IMR-90 (cell line): ENCODE results near the gene UBASH3B. TPM values are rescaled to one million over a fixed set of nuclear protein-coding genes. Genes with fewer than 3 reads are reported as not detected.

Experiments
- ATAC-seq: fragments of 200-7000 bp; cut with Tn5 transposase; 2 replicates; pipeline ENCODE4 v1.9.1; 2020; ENCODE audit warnings: low read depth, mild to moderate bottlenecking, moderate library complexity
- BruUV-seq: library from RNA; stranded (reverse); fragments of 400-500 nt; replicated peaks from 2 replicates; lab custom pipeline; 2021; lab: Mats Ljungman, UMichigan
- CTCF ChIA-PET: fragments of 300-600 bp; formaldehyde crosslinking; extraction: SDS; loops from one replicate; lab custom pipeline; 2021; ENCODE audit warnings: antibody characterized with exemption; lab: Yijun Ruan, JAX
- POLR2A ChIA-PET: fragments of 300-600 bp; sonication (Branson Sonifier 250); formaldehyde crosslinking; loops from one replicate; lab custom pipeline; 2022; ENCODE audit warnings: antibody characterized with exemption; ENCODE audit not compliant: unreplicated experiment; lab: Charles Lee
- DNase-seq: peaks from one replicate; pipeline ENCODE4 v3.0.0; 2013
- H2AFZ ChIP-seq: replicated peaks from 2 replicates; pipeline ENCODE3; 2013; ENCODE audit warnings: low read length, mild to moderate bottlenecking; ENCODE audit not compliant: poor library complexity
- H2AK5ac ChIP-seq: 2 replicates; pipeline ENCODE4 v1.6.1; 2013; ENCODE audit warnings: low read depth, low read length, inconsistent platforms
- H2AK9ac ChIP-seq: replicated peaks from 2 replicates; pipeline ENCODE3; 2013; ENCODE audit warnings: mild to moderate bottlenecking, low read depth, low read length, moderate library complexity; ENCODE audit not compliant: poor library complexity
- H2BK120ac ChIP-seq: 2 replicates; pipeline ENCODE4 v1.6.1; 2013; ENCODE audit warnings: low read depth, low read length, inconsistent platforms
- H2BK15ac ChIP-seq: 3 replicates; pipeline ENCODE4 v1.6.1; 2013; ENCODE audit warnings: low read depth, low read length, inconsistent platforms
- H2BK20ac ChIP-seq: 2 replicates; pipeline ENCODE4 v1.6.1; 2013; ENCODE audit warnings: low read depth, mild to moderate bottlenecking, inconsistent platforms, low read length, moderate library complexity
- H2BK5ac ChIP-seq: 2 replicates; pipeline ENCODE4 v1.6.1; 2013; ENCODE audit warnings: mild to moderate bottlenecking, low read depth, low read length, inconsistent platforms; ENCODE audit not compliant: poor library complexity, severe bottlenecking
- H3K14ac ChIP-seq: replicated peaks from 2 replicates; pipeline ENCODE4 v1.6.1; 2013; ENCODE audit warnings: low read depth, low read length, inconsistent platforms
- H3K18ac ChIP-seq: 2 replicates; pipeline ENCODE4 v1.6.1; 2013; ENCODE audit warnings: low read depth, low read length, control low read depth
- H3K23ac ChIP-seq: 2 replicates; pipeline ENCODE4 v1.6.1; 2013; ENCODE audit warnings: low read depth, low read length, inconsistent platforms
- H3K27ac ChIP-seq: 2 replicates; pipeline ENCODE4 v1.5.1; 2013; ENCODE audit warnings: mild to moderate bottlenecking, control low read depth, low read length; ENCODE audit not compliant: insufficient read depth
- H3K27me3 ChIP-seq: 2 replicates; pipeline ENCODE4 v1.6.1; 2013; ENCODE audit warnings: low read length; ENCODE audit not compliant: control insufficient read depth, insufficient read depth
- H3K36me3 ChIP-seq: 2 replicates; pipeline ENCODE4 v1.6.1; 2013; ENCODE audit warnings: low read length, mixed read lengths; ENCODE audit not compliant: control insufficient read depth, insufficient read depth
- H3K4ac ChIP-seq: 2 replicates; pipeline ENCODE4 v1.6.1; 2013; ENCODE audit warnings: low read depth, low read length, inconsistent platforms
- H3K4me1 ChIP-seq: 2 replicates; pipeline ENCODE4 v1.6.1; 2013; ENCODE audit warnings: low read length, mixed read lengths; ENCODE audit not compliant: control insufficient read depth, insufficient read depth
- H3K4me2 ChIP-seq: 2 replicates; pipeline ENCODE4 v1.6.1; 2013; ENCODE audit warnings: low read depth, mild to moderate bottlenecking, control low read depth, low read length, moderate library complexity
- H3K4me3 ChIP-seq: 2 replicates; pipeline ENCODE4 v1.5.1; 2013; ENCODE audit warnings: low read depth, mild to moderate bottlenecking, control low read depth, low read length, moderate library complexity; ENCODE audit not compliant: insufficient read depth
- H3K56ac ChIP-seq: 2 replicates; pipeline ENCODE4 v1.6.1; 2013; ENCODE audit warnings: low read length, inconsistent platforms; ENCODE audit not compliant: insufficient read depth; ENCODE audit errors: extremely low read depth
- H3K79me1 ChIP-seq, 2 experiments: 2 replicates each; pipeline ENCODE4 v1.6.1; 2013; ENCODE audit warnings: low read length in 2 of 2, inconsistent platforms in 1 of 2, low read depth in 1 of 2
- H3K9ac ChIP-seq: 2 replicates; pipeline ENCODE4 v1.6.1; 2013; ENCODE audit warnings: low read depth, low read length, control low read depth
- H3K9me1 ChIP-seq: 2 replicates; pipeline ENCODE4 v1.6.1; 2013; ENCODE audit warnings: low read length, inconsistent platforms; ENCODE audit not compliant: insufficient read depth
- H3K9me3 ChIP-seq: 2 replicates; pipeline ENCODE4 v1.6.1; 2013; ENCODE audit warnings: low read length; ENCODE audit not compliant: control insufficient read depth, insufficient read depth
- H4K20me1 ChIP-seq: 2 replicates; pipeline ENCODE4 v1.6.1; 2013; ENCODE audit warnings: low read length, inconsistent platforms; ENCODE audit not compliant: insufficient read depth
- H4K5ac ChIP-seq: 2 replicates; pipeline ENCODE4 v1.6.1; 2013; ENCODE audit warnings: mild to moderate bottlenecking, low read depth, low read length, control low read depth
- H4K8ac ChIP-seq, 2 experiments: 2 replicates each; pipeline ENCODE4 v1.6.1; 2013; ENCODE audit warnings: low read depth in 2 of 2, low read length in 2 of 2, control low read depth in 1 of 2, inconsistent platforms in 1 of 2
- H4K91ac ChIP-seq: 2 replicates; pipeline ENCODE4 v1.6.1; 2013; ENCODE audit warnings: low read depth, low read length, inconsistent platforms; ENCODE audit not compliant: insufficient read depth
- BHLHE40 ChIP-seq: fragments of 150-350 bp; IDR thresholded peaks from 2 replicates; pipeline ENCODE4 v1.6.1; 2016; ENCODE audit warnings: mild to moderate bottlenecking, low read depth, low read length
- CEBPB ChIP-seq: IDR thresholded peaks from 2 replicates; pipeline ENCODE4 v1.6.1; 2012; ENCODE audit warnings: low read depth, low read length, improper control_type of control experiment
- CHD1 ChIP-seq: IDR thresholded peaks from 2 replicates; pipeline ENCODE4 v1.6.1; 2012; ENCODE audit warnings: low read depth, low read length, improper control_type of control experiment
- FOS ChIP-seq: fragments of 150-350 bp; IDR thresholded peaks from 2 replicates; pipeline ENCODE4 v1.6.1; 2016; ENCODE audit warnings: low read depth, low read length
- MAFK ChIP-seq: IDR thresholded peaks from 2 replicates; pipeline ENCODE4 v1.6.1; 2012; ENCODE audit warnings: low read depth, low read length, improper control_type of control experiment
- MAZ ChIP-seq: IDR thresholded peaks from 2 replicates; pipeline ENCODE4 v1.6.1; 2012; ENCODE audit warnings: low read depth, mild to moderate bottlenecking, low read length, improper control_type of control experiment, moderate library complexity, borderline replicate concordance
- MXI1 ChIP-seq: IDR thresholded peaks from 2 replicates; pipeline ENCODE4 v1.6.1; 2012; ENCODE audit warnings: low read depth, mild to moderate bottlenecking, low read length, moderate library complexity, borderline replicate concordance
- NFE2L2 ChIP-seq: fragments of 150-350 bp; IDR thresholded peaks from 2 replicates; pipeline ENCODE4 v1.6.1; 2016; ENCODE audit warnings: low read depth, mild to moderate bottlenecking, low read length
- POLR2A ChIP-seq: IDR thresholded peaks from 2 replicates; pipeline ENCODE4 v1.6.1; 2012; ENCODE audit warnings: mild to moderate bottlenecking, low read depth, low read length
- RAD21 ChIP-seq: IDR thresholded peaks from 2 replicates; pipeline ENCODE4 v1.6.1; 2012; ENCODE audit warnings: low read length, improper control_type of control experiment
- RCOR1 ChIP-seq: IDR thresholded peaks from 2 replicates; pipeline ENCODE4 v1.6.1; 2012; ENCODE audit warnings: mild to moderate bottlenecking, low read length, improper control_type of control experiment; ENCODE audit not compliant: insufficient replicate concordance
- RFX5 ChIP-seq: IDR thresholded peaks from 2 replicates; pipeline ENCODE4 v1.8.0; 2012; ENCODE audit warnings: low read depth, mild to moderate bottlenecking, low read length, moderate library complexity
- SMC3 ChIP-seq: fragments of 150-350 bp; IDR thresholded peaks from 2 replicates; pipeline ENCODE4 v1.6.1; 2016; ENCODE audit warnings: low read depth, mild to moderate bottlenecking, antibody characterized with exemption, low read length, moderate library complexity
- WGBS, 2 experiments: methylation state at CpG; one replicate each; pipeline versions ENCODE4 v1.1.5 to v1.1.7; 2013; ENCODE audit warnings: missing lambda C conversion rate in 2 of 2; ENCODE audit not compliant: insufficient read length in 1 of 2; ENCODE audit errors: extremely low coverage in 2 of 2; 5-methylcytosine and 5-hydroxymethylcytosine counted together
- dilution Hi-C: fragments of 300-500 bp; cut with HindIII; formaldehyde crosslinking; loops from one replicate; pipeline ENCODE4 v1.14.3; 2018; ENCODE audit warnings: low sequenced_read_pairs; ENCODE audit not compliant: unreplicated experiment
- in situ Hi-C: fragments of 300-500 bp; cut with MboI; formaldehyde crosslinking; loops from 3 replicates; pipeline ENCODE4 v1.14.3; 2019; ENCODE audit warnings: low sequenced_read_pairs, inconsistent platforms, mixed read lengths
- intact Hi-C: fragments of 100-400 bp; cut with micrococcal nuclease; formaldehyde crosslinking; loops from 2 replicates; pipeline ENCODE4 v1.10.0; 2022
- polyA plus RNA-seq, 3 experiments: library from polyadenylated mRNA; depleted of rRNA; stranded (reverse); fragments of >200 nt; gene quantifications; 2 replicates each; pipeline ENCODE4 v1.2.3, GENCODE V29; 2012; ENCODE audit warnings: low replicate concordance in 1 of 3
- total RNA-seq: library from RNA; depleted of rRNA; stranded (reverse); fragments of >200 nt; gene quantifications from 2 replicates; pipeline ENCODE4 v1.2.3, GENCODE V29; 2012
- TF ChIP-seq, protein P1 (sequence below): fragments of 150-350 bp; IDR thresholded peaks from 2 replicates; pipeline ENCODE4 v1.6.1; 2017; ENCODE audit warnings: mild to moderate bottlenecking, antibody characterized with exemption, low read length, low read depth
- TF ChIP-seq, protein P2 (sequence below): conservative IDR thresholded peaks from 2 replicates; pipeline ENCODE4 v1.5.1; 2012; ENCODE audit warnings: mild to moderate bottlenecking, low read depth, low read length, improper control_type of control experiment

UBASH3B gene
- total and polyA plus RNA-seq, 2 of the 4 experiments (the other 2 are of a cell fraction) = 27.2 to 48.0 TPM

DNA sequence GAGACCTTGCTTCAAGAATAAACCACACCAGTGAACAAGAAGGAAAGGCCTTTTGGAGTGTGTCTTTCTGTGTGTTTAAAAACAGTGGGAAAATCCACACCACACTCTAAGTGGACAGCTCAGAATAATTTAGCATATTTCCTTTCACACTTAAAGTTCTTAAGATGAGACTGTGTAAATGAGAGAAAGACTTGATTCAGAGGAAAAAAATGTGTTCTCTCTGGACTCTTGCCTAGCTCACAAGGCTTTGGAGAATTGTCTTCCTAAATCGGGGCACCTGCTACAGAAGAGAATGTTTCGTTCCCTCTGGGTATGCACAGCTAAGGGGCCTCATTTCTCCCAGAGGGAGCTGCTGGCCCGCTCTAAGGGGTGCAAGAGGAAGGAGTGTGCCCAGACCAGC, 154.3 kb downstream of the UBASH3B start:
- Histone ChIP-seq H3K4me1 (peaks cover 6% of the 10 kb centered on the region), H2BK120ac (no peak overlapping the region), H3K9ac (no peak overlapping the region), H2BK5ac (no peak overlapping the region), H3K56ac (no peak overlapping the region), H3K27ac (no peak overlapping the region), H2AFZ (no peak overlapping the region), H2BK15ac (no peak overlapping the region), H3K23ac (no peak overlapping the region), H3K27me3 (no peaks in the 10 kb centered on the region), H2BK20ac (no peak overlapping the region), H3K18ac (no peak overlapping the region), H3K36me3 (peaks cover 5% of the 10 kb centered on the region), H3K9me3 (no peaks in the 10 kb centered on the region), H3K79me1 (no peaks in the 10 kb centered on the region; a peak in 1 of 4 replicates), H4K91ac (no peak overlapping the region), H2AK5ac (no peak overlapping the region), H3K4me2 (no peak overlapping the region), H3K4ac (no peak overlapping the region), H4K20me1 (no peaks in the 10 kb centered on the region), H4K8ac (no peak overlapping the region), H3K4me3 (no peak overlapping the region), H4K5ac (no peak overlapping the region), H2AK9ac (no peak overlapping the region), H3K14ac (no peak overlapping the region), H3K9me1 (peaks cover 3% of the 10 kb centered on the region; the same call in 1 of the 2 replicates)
- CTCF ChIA-PET = interaction anchor here (0.6 to 1.5 kb wide), 4 partner anchors 11 to 73 kb away, joined by 3 to 6 read pairs (median 3); no protein-coding TSS in a partner anchor
- dilution Hi-C loops (no loop called here), intact Hi-C loops (no loop called here), in situ Hi-C loops (no loop called here)
- no peak for ATAC-seq
- DNase-seq = no peak
- no TSS peak for BruUV-seq
- no CpG with 5 or more reads among the region's 3 CpGs for WGBS, 2 experiments
- POLR2A ChIA-PET = no interaction called here
- TF ChIP-seq, protein P1, sequence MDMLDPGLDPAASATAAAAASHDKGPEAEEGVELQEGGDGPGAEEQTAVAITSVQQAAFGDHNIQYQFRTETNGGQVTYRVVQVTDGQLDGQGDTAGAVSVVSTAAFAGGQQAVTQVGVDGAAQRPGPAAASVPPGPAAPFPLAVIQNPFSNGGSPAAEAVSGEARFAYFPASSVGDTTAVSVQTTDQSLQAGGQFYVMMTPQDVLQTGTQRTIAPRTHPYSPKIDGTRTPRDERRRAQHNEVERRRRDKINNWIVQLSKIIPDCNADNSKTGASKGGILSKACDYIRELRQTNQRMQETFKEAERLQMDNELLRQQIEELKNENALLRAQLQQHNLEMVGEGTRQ = no peak
- no peak for TF ChIP-seq MAZ
- no peak for TF ChIP-seq RAD21
- no peak for TF ChIP-seq RFX5
- no peak for TF ChIP-seq NFE2L2
- TF ChIP-seq BHLHE40 = no peak
- TF ChIP-seq MAFK = no peak
- no peak for TF ChIP-seq CEBPB
- no peak for TF ChIP-seq RCOR1
- no peak for TF ChIP-seq FOS
- TF ChIP-seq, protein P2, sequence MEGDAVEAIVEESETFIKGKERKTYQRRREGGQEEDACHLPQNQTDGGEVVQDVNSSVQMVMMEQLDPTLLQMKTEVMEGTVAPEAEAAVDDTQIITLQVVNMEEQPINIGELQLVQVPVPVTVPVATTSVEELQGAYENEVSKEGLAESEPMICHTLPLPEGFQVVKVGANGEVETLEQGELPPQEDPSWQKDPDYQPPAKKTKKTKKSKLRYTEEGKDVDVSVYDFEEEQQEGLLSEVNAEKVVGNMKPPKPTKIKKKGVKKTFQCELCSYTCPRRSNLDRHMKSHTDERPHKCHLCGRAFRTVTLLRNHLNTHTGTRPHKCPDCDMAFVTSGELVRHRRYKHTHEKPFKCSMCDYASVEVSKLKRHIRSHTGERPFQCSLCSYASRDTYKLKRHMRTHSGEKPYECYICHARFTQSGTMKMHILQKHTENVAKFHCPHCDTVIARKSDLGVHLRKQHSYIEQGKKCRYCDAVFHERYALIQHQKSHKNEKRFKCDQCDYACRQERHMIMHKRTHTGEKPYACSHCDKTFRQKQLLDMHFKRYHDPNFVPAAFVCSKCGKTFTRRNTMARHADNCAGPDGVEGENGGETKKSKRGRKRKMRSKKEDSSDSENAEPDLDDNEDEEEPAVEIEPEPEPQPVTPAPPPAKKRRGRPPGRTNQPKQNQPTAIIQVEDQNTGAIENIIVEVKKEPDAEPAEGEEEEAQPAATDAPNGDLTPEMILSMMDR = no peak
- no peak for TF ChIP-seq MXI1
- TF ChIP-seq CHD1 = no peak
- no peak for TF ChIP-seq POLR2A
- TF ChIP-seq SMC3 = no peak
